HG03175 (cell line): ENCODE data around the gene ERCC3.

ENCODE experiments used
- ATAC-seq: cut with Tn5 transposase; IDR thresholded peaks from one replicate; pipeline ENCODE4 v1.9.1; 2021; ENCODE audit warnings: mild to moderate bottlenecking, moderate library complexity; ENCODE audit not compliant: unreplicated experiment

ERCC3 gene

DNA sequence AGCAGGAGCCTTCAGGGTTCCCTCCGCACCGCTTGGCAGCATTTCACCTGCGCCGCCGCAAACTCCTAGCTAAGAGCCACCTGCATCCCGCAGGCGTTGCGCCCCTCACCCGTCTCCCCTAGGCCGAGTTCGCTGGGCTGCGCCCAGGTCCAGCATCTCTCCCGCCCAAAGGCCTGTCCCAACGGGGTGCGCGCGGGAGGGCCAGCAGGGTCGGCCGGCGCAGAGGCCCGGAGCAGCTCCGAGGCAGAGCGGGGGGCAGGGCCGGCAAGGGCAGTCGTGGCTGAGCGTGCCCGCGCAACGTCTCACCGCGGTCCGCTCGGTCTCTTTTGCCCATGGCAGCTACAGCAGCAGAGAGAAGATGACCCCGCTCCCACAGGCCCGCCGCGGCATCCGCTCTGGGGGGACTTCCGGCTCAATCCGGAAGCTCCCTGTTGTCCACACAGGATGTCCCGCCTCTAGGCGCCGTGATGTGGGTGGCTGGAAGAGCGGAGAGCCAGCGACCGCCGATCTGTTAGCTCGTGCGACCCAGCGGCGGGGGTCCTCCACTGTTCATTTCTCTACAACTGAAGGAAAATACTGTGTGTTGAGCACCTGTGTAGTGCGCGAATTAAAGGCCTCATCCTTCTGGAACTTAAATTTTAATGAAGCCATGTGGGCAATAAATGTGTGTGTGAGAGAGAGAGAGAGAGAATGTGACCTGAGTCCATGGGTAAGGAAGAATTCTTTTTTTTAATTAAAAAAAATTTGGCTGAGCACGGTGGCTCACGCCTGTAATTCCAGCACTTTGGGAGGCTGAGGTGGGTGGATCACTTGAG, at the start of gene ERCC3:
Gene ERCC3, minus strand, starts transcription at position 397 of the 815 bp plus-strand sequence. Its CDS starts 63 bp downstream, at position 334.
- peak; percentile 99 for ATAC-seq

GRCh38 chr2:127343277-127343676, 49.3 kb upstream of the ERCC3 start:
- no peak for ATAC-seq

DNA sequence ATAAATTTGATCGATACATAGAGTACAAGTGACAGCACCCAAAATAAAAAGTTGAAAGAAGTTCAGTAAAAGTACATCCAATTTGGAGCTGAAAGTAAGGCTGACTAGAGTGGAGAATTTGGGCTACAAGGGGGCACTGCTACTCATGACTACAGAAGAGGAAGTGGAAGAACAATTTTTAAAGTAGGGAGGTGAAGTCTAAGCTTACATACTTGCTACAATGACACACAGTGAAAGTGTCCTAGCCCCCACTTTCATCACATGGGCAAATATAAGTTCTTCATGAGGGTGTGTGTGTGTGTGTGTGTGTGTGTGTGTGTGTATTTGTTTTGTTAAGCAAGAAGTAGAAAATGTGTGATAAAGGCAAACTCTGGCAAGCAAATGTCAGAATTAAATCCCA, 48.2 kb upstream of the ERCC3 start:
- ATAC-seq: no peak

DNA sequence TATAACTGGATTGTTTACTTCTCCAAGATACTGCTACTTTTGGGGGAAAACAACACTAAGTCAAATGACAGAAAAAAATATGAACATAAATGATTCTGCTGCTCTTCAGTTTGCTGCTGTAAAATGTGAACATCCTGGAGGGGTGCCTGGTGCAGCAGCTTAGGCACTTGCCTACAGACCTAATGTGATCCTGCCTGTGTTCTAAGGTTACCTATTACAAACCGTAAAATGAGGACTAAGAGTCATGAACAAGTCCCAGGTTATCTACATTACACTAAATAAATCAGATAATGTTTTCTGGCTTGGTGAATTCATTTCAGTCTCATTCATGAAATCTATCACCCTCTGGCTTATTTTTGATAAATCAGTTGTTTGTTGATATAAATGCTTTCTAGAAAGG, 38.4 kb upstream of the ERCC3 start:
- ATAC-seq: no peak

- no peak for ATAC-seq
These were observed 36.8 kb upstream of the ERCC3 start for GRCh38 chr2:127330753-127331152.

DNA sequence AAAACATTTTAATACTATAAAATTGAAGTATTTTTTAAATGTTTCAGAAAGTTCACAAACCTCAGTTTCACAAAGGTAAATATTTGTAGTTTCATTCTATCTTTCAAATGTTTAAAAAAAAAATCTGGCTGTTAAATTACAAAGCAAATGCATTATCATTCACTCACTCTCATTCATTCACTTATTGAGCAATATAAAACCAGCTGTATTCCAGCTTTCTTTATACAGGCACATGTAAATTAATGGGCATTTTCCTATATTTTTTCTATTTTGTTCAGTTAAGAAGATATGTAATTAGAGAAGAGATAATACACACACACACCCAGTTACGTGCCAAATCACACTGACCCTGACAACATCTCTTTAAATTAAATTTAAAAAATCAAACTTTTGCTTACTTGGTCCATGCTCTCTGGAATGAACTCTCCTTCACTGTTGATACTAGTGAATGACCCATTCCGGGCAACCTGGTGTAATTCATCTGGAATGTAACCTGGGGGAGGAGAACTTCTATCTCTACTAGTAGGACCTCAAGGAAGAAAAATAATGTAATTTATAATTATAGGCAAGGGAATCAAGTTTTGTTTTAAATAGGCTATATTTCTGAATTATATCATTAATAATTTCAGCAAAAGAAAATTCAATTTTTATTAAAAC, 32.5 kb upstream of the ERCC3 start:
- no peak for ATAC-seq

DNA sequence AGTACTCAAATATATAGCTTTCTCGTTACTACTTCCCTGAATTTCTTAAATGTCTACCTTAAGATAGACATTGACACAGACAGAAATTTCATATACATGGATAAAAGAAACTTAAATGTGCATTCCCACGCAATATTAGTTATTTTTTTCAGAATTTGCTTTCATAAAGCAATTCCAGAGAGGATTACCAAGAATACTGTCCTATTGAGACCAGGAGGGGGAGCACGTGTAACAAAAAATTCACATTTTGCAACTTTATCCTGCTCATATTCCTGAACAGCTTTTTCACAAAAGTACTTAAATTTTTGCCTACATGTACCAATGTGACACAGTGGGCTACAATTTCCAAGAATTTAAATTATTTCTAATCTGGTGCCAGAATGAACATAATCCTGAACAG, 30.7 kb upstream of the ERCC3 start:
- ATAC-seq: no peak

DNA sequence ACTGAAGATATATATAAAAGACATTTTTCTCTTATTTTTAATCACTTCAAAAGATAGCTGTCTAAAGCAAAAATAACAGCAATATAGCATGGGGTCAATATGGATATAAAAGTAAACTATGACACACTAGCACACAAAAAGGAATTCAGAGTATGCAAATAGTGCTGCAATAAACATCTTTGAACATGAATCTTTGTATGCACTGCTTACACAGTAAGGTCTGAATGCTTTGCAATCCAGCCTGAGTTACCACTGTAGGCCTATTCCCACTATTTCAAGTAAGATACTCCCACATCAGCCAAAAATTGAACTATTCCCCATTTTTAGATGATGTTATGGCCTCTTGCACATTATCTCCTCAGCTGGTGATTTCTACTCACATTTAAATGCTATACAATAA, 27.4 kb upstream of the ERCC3 start:
- ATAC-seq: no peak

DNA sequence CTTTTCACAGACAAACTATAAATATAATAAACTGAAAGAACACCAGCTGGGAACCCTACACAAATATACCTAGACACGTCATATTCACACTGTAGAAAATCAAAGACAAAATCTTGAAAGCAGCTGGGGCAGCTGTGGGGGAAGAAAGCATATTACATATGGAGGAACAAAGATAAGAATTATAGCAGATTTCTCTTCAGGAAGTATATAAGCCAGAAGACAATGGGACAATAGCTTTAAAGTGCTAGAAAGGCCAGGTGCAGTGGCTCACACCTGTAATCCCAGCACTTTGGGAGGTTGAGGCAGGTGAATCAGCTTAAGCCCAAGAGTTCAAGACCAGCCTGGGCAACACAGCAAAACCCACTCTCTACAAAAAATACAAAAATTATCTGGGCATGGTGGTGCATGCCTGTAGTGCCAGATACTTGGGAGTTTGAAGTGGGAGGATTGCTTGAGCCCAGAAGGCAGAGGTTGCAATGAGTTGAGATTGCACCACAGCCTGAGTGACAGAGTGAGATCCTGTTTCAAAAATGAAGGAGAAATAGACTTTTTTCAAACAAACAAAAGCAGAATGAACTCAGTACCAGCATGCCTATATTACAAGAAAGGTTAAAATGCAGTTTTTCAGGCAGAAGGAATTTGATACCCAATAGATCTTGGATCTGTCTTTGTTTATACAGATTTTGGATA, 26.8 kb upstream of the ERCC3 start:
- ATAC-seq: no peak

GRCh38 chr2:127320067-127320466, 26.1 kb upstream of the ERCC3 start:
- no peak for ATAC-seq

DNA sequence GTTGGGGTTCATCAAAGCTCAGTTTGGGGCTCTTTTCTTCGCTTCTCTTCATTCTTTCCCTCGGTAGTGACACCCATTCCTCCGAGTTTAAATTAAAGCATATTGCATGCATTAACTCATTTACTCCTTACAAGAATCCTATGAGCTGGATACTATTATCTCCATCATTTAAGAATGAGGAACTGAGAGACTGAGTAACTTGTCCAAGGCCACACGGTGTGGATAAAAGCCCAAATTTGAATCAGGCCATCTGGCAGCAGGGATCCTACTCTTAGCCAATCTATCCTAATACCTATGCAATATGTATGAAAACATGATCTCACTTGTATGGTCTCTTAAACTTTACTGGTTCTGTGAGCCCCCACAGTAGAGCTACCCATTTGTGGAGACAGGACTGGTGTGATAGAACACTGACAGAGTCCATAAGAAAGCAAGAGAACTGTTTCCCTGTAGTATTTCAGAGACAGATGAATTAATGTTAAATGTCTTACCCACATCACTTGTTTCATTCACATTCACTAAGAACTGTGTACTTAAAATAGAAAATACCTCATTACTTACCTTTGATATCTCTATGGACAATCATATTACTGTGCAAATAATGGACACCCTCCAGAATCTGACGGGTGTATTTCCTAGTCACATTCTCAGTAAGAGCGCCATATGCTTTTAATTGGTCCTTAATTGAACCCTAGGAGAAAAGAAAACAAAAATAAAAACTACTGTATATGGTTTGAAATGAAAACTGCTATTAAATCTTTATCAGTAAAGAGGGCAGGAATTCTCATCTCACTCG, 20.4 kb upstream of the ERCC3 start:
- no peak for ATAC-seq

DNA sequence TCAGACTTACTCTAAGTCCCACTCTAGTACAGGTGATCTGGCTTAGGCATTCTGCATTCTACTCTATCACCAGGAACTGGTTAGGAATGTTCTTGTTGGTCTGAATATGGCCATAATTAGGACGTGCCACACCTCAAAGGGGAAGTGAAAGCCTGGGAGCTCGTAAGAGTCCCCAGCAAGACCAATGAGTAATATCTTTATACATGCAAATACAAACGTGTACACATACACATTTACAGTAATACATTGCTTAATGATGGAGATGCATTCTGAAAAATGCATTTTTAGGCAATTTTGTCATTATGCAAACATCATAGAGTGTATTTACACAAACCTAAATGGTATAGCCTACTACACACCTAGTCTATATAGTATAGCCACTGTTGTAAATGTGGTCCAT, 19.5 kb upstream of the ERCC3 start:
- ATAC-seq: peak; percentile 97

DNA sequence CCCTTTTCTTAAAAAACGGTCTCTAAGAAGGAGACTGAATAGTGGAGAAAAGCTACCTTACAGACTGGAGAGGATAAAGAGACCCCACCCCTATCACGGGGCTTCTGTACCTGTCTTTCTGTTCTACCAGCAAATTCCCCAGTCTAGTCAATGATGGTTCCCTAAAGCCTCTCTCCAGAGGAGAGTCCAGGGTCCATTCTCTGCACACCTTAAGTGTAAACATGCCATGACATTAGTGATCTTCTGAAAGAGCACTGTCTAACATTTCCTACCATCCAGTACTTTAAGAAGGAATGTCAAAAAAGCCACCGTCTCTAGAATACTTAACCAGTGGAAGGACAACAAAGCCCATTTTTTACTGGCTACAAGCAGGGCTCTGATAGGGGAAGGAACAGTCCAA, 17.0 kb upstream of the ERCC3 start:
- no peak for ATAC-seq

GRCh38 chr2:127309468-127309867, 15.5 kb upstream of the ERCC3 start:
- no peak for ATAC-seq

GRCh38 chr2:127308586-127309138, 14.7 kb upstream of the ERCC3 start:
- no peak for ATAC-seq

DNA sequence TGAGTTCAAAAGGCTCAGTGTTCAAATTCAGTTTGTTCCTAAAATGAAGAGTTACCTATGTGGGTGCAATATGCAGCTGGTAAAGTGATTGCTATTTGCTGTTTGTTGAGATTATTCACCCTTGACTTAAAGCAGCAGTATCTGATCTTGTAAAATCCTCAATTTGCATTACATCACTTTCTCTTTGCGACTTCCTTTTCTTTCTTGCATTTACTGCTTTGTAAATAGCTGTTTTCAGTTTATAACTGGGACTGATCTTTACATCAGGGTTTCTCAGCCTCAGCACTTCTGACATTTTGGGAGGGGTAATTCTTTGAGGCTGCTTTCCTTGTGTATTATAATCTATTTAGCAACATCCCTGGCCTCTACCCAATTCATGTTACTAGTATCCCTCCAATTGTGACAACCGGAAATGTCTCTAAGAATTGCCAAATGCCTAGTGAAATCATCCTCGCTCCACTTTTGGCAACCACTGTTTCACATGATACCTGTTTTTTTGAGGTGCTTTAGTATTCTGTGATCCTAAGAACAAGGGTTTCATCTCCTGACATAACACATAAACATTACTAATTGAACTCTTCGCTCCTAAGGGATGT, 12.1 kb upstream of the ERCC3 start:
- ATAC-seq: no peak

GRCh38 chr2:127302168-127302567, 8.2 kb upstream of the ERCC3 start:
- ATAC-seq: no peak

DNA sequence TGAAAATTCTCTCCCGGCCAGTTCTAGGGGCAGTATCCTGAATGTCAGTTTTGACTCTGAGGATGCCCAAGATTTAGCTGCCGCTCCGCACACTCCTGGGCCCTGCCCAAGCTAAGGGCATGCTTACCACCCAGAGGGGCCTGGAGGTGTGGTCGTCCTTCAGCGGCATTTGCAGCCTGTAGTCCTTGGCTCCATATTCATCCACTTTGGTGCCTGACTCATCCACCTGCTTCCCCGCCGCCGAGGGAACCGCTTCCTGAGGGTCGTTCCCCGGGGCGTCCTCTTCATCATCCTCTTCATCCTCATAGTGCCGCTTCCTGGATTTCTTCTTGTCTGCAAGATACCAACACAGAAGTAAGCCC, 577 bp downstream of the ERCC3 start:
- no peak for ATAC-seq

GRCh38 chr2:127288274-127288673, 5.7 kb downstream of the ERCC3 start:
- no peak for ATAC-seq

- no peak for ATAC-seq
These were observed 10.7 kb downstream of the ERCC3 start for GRCh38 chr2:127283275-127283674.
